ENCODE data around the gene NUDT3.
"Not testable (repeated sequence)": the region's sequence is repeated elsewhere in the genome, so short reads cannot be mapped to it uniquely, and the experiment has no call there.

NUDT3 gene

DNA sequence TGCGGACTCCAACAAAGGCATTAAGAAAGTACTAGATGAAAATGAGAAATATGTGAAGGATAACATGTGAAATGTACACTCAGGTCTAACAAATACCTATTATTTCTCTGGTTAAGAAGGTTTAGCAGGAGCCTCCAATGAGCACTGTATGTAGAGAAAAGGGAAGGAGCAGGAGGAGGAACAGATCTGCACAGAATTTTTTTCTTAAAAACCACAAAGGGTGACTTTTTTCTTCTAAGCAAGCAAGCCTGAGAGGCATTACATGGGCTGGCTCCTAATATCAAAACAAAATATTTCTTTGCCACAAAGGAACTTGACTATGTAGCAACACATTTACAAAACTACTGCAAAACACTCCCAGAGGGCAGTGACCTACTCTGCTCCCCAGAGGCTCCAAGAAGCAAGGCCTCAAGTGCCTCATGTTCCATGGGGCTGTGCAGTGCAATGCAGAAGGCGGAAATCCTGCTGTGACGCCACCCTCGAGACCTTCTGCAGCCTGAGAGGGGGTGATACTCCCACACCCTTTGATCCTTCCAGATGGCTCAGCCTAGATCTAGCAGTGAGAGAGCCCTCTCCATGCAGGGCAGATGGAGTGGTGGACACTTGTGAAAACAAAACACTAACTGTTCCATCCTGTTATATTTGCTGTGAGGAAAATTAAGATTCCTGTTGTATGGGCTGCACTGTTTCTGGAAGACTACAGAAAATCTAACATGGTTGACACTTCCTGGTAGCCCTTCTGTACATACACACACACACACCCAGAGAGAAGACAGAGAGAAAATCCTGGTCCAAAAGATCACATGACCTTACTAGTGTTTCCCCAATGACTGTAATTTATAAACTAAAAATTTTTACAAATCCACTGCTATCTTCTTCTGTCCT is 107.7 kb downstream of the NUDT3 start:
- DNase-seq = peak; percentile 40

DNA sequence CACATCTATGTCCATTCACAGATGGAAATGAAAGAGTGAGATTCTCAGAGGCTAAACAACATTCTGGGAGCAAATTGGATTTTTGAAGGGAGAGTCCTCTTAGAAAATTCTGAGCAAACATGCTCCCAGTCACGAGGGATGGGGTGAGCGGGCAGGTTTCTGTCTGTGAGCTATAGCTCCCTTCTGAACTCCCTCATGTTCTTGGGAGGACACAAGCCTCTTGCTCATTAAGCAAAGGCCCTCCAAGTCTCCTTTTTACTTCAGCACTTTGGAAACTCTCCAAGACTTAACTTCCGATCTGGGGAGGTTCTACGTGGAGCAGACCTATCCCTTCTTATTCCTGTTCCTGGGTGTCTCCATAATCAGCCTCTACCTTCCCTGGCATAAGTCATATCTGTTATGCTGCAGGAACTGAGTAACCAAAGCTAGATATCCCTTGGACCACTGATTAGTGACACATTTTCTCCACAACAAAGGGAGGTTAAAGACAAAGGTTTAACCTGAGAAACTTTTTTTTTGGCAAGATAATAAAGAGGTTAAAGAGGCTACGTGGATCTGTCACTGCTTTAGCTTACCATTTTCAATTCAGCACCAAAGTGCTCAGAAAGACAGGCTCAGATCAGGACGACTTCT is 110.7 kb downstream of the NUDT3 start:
- no peak for DNase-seq

DNA sequence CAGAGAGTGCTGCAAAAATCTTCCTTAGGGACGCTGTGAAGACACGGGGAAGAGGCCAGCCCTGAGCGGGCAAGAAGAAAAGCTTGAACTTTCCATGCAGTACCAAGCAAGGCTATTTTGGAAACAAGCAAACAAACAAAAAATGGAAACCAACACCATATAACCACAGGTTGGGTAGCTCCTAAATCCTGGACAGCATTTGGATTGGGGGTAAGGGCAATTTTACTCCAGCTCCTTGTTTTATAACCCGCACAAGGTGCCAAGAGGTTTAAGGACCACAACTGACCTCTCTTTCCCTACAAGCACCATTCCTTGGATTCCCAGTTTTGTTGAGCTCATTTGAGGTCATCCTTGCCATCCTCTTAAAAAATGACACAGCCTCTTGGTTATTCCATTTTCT is 112.3 kb downstream of the NUDT3 start:
- no peak for DNase-seq

DNA sequence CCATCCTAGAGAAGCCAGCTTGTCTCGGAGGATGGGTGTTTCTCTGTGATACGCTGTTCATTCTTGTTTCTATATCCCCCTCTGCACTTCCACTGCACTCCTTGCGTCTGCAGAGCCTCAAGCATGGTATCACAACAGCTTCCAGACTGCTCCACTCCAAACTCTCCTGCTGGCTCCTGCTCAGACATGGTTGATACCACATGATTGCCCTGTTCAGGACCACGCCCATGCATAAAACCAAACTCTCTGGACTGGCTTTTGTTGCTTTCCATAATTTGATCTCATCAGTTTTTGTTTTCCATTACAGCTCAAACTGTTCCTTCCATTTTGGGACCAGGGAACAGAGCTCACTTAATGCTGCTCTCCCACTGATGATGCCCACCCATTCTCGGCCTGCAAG is 113.6 kb downstream of the NUDT3 start:
- no peak for DNase-seq

DNA sequence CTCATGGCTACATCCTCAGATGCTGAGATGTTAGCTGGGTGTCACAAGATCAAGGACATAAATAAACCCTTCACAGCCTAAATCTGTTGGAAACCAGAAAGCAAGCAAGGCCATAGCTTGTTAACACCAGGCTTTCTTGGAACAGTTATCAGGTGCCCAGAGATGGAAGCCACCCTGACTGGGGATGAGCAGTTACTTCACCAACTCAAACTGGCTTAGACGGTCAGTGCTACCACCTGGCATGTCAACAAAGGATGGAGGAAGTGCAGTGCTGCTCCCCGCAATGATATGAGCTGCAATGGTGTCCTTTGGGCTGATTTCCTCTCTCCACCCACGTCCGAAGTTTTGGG is 114.7 kb downstream of the NUDT3 start:
- DNase-seq = no peak

DNA sequence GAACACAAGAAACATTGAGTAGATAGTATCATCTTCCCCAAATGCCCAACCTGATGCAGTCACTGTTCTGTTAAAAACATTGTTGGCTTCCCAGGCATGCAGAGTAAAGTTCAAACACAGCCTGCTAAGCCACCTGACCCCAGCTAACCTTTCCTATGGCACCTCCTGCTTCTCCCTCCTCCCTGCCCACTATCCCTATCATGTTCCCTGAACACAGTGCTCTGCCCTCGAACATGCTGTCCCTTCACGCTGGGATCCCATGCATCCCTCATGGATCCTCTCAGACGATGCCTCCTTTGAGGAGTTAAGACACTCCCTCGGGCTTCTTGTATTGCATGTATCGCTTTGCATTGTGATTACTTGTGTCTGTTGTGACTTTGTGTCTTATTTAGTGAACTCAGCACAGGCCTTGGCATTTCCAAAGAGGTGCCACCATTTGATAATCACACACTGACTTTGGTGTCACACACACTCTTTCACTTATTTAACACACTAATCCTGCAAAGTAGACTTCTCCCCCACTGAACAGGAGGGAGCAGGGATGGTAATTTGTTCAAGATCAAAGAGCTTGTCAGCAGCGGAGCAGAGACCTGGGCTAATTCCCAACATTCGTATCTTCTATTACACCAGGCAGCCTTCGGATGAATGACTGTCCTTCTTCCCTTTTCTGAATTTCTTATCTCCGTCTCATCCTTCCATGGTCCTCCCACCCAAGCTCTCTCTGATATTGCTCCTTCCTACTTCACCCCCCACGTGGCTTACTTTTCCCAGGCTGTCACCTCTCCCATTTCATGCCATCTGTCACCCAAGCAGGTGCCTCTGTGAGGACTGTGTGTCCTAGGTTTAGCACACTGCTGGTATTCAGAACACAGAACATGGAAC is 115.3 kb downstream of the NUDT3 start:
- no peak for DNase-seq

DNA sequence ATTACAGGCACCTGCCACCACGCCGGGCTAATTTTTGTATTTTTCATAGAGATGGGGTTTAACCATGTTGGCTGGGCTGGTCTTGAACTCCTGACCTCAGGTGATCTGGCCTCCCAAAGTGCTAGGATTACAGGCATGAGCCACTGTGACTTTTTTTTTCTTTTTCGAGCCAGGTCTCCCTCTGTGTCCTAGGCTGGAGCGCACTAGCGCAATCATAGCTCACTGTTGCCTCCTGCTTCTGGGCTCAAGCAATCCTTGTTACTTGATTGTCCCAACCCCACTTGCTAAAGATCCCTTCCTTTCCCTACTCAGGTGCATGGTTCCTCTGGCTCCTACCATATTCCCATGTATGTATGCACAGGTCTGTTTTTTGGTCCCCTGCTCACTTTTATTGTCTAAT is 116.3 kb downstream of the NUDT3 start:
- DNase-seq = no peak

DNA sequence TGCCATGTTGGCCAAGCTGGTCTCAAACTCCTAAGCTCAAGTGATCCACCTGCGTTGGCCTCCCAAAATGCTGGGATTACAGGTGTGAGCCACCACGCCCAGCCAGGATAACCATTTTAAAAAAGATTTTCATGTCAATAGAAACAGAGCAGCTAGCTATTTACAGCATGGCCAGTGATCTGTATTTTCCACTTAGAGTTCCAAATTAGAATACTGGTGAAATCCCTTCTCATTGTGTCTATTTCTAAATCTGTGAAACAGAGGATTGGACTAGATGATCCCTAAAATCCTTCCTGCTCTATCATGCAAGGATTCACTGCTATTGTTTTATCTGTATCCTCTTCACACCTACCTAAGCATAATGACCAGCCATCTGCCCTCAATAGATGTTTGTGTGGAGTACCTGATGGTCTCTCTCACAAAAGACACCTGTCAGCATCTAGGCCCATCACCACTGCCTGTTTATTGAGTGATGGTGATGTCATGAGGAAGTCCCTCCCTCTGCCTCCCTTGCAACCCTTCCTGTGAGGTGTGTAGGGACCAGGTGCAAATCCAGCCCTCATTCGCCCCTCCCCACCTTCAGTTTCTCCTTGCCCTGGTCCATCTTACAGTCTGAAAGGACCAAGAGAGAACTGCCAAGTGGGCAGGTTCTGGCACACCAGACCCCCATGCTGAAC is 117.2 kb downstream of the NUDT3 start:
- DNase-seq = no peak

DNA sequence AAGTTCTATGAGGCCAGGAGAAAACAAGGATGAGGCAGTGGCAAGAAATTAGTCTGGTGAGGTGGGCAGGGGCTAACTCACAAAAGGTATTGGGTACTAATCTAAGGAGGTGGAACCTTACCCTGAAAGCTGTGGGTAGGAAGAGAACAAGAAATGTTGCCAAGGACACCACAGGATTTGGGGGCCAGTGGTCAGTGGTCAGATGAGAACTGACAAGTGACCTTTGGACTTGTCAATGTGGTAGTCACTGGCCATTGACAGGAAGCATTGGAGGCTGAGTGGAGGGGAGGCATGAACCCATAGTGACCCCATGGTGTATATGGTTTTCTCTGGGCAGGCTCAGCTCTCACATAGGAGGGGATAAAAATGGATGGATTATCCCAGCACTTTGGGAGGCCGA is 118.3 kb downstream of the NUDT3 start:
- no peak for DNase-seq

DNA sequence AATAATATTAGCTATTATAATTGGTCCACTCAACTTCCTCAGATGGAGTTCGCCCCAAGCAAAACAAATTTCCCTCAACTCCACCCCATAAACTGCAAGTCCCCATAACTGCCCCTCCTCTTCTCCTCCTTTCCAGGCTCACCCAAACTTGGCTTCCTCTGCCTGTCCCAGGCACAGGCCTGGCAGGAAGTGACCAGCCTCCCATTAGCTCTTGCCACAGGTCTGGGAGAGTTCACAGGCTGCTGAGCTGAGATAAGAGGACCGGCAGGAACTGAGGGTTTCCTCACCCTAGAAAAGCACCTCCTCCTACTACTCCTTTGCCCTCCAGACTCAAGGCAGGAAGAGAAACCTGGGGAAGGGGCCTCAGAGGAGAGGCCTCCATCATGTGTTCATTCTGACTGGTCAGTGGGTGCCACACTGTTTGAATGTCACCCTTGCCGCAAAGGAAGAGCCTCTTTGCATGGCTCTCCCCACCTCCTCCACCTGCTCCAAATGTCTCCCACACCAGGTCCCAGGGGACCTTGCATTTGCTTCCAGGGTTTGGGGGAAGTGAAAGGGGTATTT is 119.1 kb downstream of the NUDT3 start:
- no peak for DNase-seq

DNA sequence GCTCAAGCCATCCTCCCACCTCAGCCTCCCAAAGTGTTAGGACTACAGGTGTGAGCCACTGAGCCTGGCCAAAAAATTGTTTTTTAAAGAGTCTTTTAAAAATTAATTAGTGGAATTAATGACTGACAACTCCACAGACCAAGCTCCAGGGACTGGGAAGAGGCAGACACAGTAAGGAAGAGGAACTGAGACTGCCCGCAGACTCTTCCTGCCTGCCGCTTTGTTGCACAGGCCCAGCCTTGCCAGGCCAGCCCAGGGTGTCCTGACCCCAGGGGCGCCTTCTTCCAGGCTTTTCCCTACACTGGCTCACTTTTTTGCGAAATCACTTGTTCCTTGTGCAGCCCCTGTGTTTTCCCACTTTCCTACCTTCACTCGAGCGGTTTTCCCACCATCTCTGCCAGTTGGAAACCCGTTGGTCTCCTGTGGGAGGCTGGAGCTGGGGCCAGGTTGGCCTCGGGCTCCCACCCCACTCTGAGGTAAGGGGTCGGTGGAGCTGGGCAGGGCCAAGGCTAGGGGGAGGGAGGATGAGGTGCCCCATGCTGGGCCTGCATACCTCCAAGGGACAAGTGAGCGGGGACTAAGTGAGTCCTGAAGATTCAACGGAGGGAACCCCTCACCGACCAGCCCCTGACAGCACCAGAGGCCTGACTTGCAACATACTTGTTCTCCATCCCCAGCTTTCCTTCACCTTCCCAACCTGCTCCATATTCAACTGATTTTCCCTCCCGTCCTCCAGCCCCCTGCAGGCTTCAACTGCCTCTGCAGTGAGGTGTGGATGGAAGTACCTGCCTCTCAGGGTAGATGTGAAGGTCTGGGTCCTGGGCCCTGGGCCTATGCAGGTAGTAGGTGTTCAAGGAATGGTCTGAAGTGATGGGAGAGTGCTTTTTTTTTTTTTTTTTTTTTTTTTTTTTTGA is 120.2 kb downstream of the NUDT3 start:
- DNase-seq = no peak

DNA sequence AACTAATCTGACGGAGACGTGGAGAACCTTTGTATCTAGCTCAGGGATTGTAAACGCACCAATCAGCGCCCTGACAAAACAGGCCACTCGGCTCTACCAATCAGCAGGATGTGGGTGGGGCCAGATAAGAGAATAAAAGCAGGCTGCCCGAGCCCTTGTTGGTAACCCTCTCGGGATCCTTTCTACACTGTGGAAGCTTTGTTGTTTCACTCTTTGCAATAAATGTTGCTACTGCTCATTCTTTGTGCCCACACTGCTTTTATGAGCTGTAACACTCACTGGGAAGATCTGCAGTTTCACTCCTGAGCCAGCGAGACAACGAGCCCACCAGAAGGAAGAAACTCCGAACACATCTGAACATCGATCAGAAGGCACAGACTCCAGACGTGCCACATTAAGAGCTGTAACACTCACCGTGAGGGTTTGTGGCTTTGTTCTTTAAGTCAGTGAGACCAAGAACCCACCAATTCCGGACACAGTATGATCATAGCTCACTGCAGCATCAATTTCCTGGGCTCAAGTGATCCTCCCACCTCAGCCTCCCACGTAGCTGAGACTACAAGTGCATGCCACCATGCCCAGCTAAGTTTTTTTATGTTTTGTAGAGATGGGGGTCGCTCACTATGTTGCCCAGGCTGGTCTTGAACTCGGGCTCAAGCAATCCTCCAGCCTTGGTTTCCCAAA is 122.7 kb downstream of the NUDT3 start:
- DNase-seq = not testable (repeated sequence)

DNA sequence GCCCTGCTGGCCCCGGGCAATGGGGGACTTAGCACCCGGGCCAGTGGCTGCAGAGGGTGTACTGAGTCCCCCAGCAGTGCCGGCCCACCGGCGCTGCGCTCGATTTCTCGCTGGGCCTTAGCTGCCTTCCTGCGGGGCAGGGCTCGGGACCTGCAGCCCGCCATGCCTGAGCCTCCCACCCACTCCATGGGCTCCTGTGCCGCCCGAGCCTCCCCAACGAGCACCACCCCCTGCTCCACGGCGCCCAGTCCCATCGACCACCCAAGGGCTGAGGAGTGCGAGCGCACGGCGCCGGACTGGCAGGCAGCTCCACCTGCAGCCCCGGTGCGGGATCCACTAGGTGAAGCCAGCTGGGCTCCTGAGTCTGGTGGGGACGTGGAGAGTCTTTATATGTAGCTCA is 123.3 kb downstream of the NUDT3 start:
- DNase-seq = not testable (repeated sequence)

DNA sequence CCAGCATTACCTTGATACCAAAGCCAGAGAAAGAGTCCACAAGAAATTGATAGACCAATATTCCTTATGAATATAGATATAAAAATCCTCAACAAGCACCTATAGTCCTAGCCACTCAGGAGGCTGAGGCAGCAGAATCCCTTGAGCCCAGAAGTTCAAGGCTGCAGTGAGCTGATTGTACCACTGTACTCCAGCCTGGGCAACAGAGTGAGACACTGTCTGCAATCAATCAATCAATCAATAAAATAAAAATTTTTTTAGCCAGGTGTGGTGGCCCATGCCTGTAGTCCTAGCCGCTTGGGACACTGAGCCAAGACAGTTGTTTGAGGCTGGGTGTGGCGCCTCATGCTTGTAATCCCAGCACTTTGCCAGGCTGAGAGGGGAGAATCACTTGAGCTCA is 124.7 kb downstream of the NUDT3 start:
- DNase-seq = no peak

DNA sequence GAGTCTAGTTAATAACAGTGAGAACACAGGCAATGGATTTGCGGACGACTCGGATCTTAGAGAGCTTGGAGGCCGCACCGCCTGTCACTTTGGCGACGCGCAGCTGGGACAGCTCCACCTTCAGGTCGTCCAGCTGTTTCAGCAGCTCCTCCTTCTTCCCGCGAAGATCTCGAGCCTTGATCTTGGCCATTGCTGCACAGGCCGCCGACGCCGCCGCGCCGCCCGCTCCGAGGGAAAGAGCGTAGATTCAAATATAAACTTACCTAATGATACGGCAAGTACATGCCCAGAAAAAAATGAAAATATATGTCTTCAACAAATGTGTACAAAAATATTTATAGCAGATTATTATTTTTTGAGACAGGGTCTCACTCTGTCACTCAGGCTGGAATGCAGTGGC is 129.0 kb downstream of the NUDT3 start:
- not testable (repeated sequence) for DNase-seq

DNA sequence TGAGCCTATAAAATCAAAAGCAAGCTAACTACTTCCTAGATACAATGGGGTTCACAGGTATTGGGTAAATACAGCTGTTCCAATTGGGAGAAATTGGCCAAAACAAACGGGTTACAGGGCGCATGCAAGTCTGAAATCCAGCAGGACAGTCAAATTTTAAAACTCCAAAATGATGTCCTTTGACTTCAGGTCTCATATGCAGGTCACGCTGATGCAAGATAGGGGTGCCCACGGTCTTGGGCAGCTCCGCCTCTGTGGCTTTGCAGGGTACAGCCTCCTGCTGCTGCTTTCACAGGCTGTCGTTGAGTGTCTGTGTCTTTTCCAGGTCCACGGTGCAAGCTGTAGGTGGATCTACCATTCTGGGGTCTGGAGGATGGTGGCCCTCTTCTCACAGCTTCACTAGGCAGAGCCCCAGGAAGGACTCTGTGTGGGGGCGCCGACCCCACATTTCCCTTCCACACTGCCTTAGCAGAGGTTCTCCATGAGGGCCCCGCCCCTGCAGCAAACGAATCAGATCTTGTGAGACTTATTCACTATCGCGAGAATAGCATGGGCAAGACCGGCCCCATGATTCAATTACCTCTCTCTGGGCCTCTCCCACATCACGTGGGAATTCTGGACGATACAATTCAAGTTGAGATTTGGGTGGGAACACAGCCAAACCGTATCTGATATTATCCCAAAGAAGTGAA is 131.7 kb downstream of the NUDT3 start:
- no peak for DNase-seq

DNA sequence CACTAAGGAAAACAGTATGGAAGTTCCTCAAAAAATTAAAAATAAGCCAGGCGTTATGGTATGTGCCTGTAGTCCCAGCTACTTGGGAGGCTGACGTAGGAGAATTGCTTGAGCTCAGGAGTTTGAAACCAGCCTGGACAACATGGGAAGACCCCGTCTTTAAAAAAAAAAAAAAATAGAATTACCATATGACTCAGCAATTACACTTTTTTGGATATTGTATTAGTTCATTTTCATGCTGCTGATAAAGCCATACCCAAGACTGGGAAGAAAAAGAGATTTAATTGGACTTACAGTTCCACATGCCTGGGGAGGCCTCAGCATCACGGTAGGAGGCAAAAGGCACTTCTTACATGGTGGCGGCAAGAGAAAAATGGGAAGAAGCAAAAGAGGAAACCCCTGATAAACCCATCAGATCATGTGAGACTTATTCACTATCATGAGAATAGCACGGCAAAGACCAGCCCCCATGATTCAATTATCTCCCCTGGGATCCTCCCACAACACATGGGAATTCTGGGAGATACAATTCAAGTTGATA is 132.9 kb downstream of the NUDT3 start:
- DNase-seq = no peak

DNA sequence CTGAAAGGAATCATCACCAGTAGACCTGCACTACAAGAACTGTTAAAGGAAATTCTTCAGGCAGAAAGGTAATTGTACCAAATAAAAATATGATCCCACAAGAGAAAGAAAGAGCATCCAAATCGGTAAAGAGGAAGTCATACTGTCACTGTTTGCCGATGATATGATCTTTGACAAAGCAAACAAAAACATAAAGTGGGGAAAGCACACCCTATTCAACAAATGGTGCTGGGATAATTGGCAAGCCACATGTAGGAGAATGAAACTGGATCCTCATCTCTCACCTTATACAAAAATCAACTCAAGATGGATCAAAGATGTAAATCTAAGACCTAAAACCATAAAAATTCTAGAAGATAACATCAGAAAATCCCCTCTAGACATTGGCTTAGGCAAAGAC is 140.1 kb downstream of the NUDT3 start:
- DNase-seq = not testable (repeated sequence)

DNA sequence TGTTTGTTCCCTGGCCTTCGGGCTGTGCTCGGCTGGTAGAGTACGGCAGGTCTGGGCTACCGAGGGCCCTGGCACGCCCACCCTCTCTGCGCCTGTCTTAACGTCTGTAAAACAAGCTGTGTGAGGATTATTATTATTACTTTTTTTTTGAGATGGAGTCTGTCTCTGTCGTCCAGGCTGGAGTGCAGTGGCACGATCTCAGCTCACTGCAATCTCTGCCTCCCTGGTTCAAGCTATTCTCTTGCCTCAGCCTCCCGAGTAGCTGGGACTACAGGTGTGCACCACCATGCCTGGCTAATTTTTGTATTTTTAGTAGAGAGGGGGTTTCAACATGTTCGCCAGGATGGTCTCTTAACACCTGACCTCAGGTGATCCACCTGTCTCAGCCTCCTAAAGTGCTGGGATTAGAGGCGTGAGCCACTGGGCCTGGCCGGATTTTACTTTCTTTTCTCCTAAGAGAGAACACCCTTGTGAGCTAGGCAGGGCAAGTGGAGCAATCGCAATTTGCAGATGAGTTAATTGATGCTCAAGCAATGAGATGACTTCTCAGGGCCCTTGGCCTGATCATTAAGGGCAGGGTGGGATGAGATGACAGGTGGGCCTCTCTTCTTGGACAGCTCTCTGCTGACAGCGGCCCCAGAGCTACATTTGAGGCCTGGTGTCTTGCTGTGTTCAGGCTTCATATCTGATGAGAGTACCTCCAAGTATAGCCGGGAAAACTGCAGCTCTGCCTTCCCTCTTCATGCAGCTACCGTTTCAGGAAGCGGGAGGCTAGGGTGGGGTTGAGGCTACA is 142.8 kb downstream of the NUDT3 start:
- DNase-seq = no peak
